ENCODE measurements around the gene ZSCAN29. TPM values are rescaled to one million over a fixed set of nuclear protein-coding genes. Genes with fewer than 3 reads are reported as not detected.
A peak's percentile ranks its signal among the peaks of the same experiment; 100 is the strongest.

ZSCAN29 gene
- total and polyA plus RNA-seq, 2 of the 13 experiments (the other 11 are each of a cell fraction or from before 2014, with no cell fraction given), result 8.3 to 27.4 TPM

DNA sequence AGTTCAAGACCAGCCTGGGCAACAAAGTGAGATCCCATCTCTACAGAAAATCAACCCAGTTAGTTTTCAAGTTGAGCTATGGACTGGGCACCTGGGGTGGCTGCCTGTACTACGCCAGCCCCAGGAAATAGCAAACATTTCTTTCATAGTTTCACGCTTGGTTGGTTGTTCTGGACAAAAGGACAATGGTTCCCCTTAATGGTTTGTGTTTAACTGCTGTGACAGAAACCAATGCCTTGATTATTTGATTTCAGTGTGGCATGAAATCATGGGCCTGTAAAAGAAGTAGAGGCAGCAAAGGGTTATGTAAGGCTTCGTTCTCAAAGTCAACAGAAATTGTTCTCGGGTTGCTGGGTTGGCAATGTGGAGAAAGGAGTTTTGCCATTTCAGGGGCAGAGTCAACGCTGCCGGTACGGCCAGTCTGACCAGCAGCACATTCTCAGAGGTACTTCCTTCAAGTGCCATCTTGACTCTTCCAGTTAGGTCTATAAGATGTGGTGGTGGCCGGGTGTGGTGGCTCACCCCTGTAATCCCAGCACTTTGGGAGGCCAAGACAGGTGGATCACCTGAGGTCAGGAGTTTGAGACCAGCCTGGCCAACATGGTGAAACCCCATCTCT, 53.2 kb downstream of the ZSCAN29 start (continued):
- TF ChIP-seq, protein P1, sequence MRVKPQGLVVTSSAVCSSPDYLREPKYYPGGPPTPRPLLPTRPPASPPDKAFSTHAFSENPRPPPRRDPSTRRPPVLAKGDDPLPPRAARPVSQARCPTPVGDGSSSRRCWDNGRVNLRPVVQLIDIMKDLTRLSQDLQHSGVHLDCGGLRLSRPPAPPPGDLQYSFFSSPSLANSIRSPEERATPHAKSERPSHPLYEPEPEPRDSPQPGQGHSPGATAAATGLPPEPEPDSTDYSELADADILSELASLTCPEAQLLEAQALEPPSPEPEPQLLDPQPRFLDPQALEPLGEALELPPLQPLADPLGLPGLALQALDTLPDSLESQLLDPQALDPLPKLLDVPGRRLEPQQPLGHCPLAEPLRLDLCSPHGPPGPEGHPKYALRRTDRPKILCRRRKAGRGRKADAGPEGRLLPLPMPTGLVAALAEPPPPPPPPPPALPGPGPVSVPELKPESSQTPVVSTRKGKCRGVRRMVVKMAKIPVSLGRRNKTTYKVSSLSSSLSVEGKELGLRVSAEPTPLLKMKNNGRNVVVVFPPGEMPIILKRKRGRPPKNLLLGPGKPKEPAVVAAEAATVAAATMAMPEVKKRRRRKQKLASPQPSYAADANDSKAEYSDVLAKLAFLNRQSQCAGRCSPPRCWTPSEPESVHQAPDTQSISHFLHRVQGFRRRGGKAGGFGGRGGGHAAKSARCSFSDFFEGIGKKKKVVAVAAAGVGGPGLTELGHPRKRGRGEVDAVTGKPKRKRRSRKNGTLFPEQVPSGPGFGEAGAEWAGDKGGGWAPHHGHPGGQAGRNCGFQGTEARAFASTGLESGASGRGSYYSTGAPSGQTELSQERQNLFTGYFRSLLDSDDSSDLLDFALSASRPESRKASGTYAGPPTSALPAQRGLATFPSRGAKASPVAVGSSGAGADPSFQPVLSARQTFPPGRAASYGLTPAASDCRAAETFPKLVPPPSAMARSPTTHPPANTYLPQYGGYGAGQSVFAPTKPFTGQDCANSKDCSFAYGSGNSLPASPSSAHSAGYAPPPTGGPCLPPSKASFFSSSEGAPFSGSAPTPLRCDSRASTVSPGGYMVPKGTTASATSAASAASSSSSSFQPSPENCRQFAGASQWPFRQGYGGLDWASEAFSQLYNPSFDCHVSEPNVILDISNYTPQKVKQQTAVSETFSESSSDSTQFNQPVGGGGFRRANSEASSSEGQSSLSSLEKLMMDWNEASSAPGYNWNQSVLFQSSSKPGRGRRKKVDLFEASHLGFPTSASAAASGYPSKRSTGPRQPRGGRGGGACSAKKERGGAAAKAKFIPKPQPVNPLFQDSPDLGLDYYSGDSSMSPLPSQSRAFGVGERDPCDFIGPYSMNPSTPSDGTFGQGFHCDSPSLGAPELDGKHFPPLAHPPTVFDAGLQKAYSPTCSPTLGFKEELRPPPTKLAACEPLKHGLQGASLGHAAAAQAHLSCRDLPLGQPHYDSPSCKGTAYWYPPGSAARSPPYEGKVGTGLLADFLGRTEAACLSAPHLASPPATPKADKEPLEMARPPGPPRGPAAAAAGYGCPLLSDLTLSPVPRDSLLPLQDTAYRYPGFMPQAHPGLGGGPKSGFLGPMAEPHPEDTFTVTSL (CRISPR knock-in tag; IDR thresholded peaks at IDR 0.05; ENCODE audit: borderline replicate concordance), result no peak
- TF ChIP-seq SKI (IDR thresholded peaks at IDR 0.05; ENCODE audit: partially characterized antibody) (no peak), MED1 (CRISPR knock-in tag; IDR thresholded peaks at IDR 0.05) (peak; percentile 33; the same call in 1 of the 2 replicates), ZNF598 (CRISPR knock-in tag; IDR thresholded peaks at IDR 0.05; ENCODE audit: borderline replicate concordance) (no peak), NCOA2 (CRISPR knock-in tag; IDR thresholded peaks at IDR 0.05) (no peak), NFIB (CRISPR knock-in tag; IDR thresholded peaks at IDR 0.05; ENCODE audit: borderline replicate concordance) (no peak), HNF4A (CRISPR knock-in tag; IDR thresholded peaks at IDR 0.05) (0 out of 2 replicates have a peak, but pooled peaks have one; percentile 11), ZNF766 (CRISPR knock-in tag; IDR thresholded peaks at IDR 0.05; ENCODE audit: borderline replicate concordance) (no peak), GABPB1 (CRISPR knock-in tag; IDR thresholded peaks at IDR 0.05) (no peak), FOSL2 (CRISPR knock-in tag; IDR thresholded peaks at IDR 0.05) (peak; percentile 15; the same call in 1 of the 2 replicates), ATF7-NPFF (CRISPR knock-in tag; IDR thresholded peaks at IDR 0.05; ENCODE audit: low read depth) (no peak)
- TF ChIP-seq, protein P2, sequence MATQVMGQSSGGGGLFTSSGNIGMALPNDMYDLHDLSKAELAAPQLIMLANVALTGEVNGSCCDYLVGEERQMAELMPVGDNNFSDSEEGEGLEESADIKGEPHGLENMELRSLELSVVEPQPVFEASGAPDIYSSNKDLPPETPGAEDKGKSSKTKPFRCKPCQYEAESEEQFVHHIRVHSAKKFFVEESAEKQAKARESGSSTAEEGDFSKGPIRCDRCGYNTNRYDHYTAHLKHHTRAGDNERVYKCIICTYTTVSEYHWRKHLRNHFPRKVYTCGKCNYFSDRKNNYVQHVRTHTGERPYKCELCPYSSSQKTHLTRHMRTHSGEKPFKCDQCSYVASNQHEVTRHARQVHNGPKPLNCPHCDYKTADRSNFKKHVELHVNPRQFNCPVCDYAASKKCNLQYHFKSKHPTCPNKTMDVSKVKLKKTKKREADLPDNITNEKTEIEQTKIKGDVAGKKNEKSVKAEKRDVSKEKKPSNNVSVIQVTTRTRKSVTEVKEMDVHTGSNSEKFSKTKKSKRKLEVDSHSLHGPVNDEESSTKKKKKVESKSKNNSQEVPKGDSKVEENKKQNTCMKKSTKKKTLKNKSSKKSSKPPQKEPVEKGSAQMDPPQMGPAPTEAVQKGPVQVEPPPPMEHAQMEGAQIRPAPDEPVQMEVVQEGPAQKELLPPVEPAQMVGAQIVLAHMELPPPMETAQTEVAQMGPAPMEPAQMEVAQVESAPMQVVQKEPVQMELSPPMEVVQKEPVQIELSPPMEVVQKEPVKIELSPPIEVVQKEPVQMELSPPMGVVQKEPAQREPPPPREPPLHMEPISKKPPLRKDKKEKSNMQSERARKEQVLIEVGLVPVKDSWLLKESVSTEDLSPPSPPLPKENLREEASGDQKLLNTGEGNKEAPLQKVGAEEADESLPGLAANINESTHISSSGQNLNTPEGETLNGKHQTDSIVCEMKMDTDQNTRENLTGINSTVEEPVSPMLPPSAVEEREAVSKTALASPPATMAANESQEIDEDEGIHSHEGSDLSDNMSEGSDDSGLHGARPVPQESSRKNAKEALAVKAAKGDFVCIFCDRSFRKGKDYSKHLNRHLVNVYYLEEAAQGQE (IDR thresholded peaks at IDR 0.05; ENCODE audit: borderline replicate concordance in 1 of 2, low read depth in 1 of 2, low read length in 2 of 2), result no peak

Data from HepG2 (cell line).